Neutrophil (primary cell): ENCODE measurements around the gene GTPBP1.

Experiments used
- H3K27ac ChIP-seq: fragments of 200-600 bp; sonication (generic); 2 replicates; pipeline ENCODE4 v1.5.1; 2016; ENCODE audit warnings: mild to moderate bottlenecking, moderate library complexity
- H3K27me3 ChIP-seq: fragments of 200-600 bp; sonication (generic); 2 replicates; pipeline ENCODE4 v1.6.0; 2016; ENCODE audit warnings: mild to moderate bottlenecking
- H3K36me3 ChIP-seq: fragments of 200-600 bp; sonication (generic); 2 replicates; pipeline ENCODE4 v1.5.1; 2017
- H3K4me1 ChIP-seq, 2 experiments: fragments of 200-600 bp in 1 of 2; sonication (generic) in 1 of 2; 1 replicate in 1 of 2; 2 replicates in 1 of 2; pipeline versions ENCODE4 v1.5.1 to v1.6.1; 2013 to 2016; ENCODE audit warnings: low read depth in 1 of 2, low read length in 1 of 2, mild to moderate bottlenecking in 1 of 2, moderate library complexity in 1 of 2; ENCODE audit not compliant: control insufficient read depth in 1 of 2, insufficient read depth in 1 of 2
- H3K4me3 ChIP-seq, 2 experiments: fragments of 200-600 bp in 1 of 2; sonication (generic) in 1 of 2; 1 replicate in 1 of 2; 2 replicates in 1 of 2; pipeline ENCODE4 v1.5.1; 2013 to 2016; ENCODE audit warnings: low read depth in 1 of 2, low read length in 1 of 2, mild to moderate bottlenecking in 1 of 2, moderate library complexity in 1 of 2
- H3K9me3 ChIP-seq: fragments of 200-600 bp; sonication (generic); 2 replicates; pipeline ENCODE4 v1.5.1; 2016
- TF ChIP-seq, protein P1 (sequence below): fragments of 200-600 bp; sonication (generic); IDR thresholded peaks from 2 replicates; pipeline ENCODE4 v1.5.1; 2016; ENCODE audit warnings: antibody characterized with exemption

Gene GTPBP1

DNA sequence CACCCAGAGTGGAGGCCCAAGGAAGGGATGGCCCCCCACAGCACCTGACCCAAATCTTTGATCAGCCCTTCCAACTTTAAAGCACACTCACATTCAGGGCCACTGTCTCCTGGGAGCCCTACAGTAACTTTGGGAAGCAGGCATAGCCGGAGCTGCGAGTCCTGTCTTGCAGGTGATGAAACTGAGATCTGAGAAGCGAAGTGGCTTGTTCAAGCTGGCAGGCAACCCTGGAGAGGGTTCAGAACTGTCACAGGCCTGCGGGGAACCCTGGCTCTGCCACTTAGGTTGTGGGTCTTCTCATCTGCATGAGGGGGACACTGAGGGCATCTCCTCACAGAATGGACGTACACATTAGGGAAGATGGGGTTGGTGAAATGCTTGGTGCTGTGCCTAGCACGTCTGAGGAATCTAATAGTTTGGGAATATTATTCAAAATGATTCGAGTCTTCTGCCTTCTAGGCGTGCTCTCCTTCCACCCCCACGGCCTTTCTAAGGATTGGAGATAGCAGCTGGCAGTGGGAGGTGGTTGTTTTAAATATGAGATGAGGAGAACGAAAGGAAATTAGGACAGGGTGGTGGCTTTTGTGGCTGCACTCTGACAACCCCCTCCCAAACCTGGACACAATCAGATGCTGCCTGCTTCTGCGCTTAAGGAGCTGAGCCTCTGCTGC, 68.9 kb downstream of the GTPBP1 start:
- Histone ChIP-seq H3K9me3 (no peaks in the 10 kb centered on the region), H3K36me3 (no peaks in the 10 kb centered on the region), H3K27me3 (no peaks in the 10 kb centered on the region), H3K4me1 (no peaks in the 10 kb centered on the region), H3K4me3 (no peak overlapping the region), H3K27ac (no peak overlapping the region)
- TF ChIP-seq, protein P1, sequence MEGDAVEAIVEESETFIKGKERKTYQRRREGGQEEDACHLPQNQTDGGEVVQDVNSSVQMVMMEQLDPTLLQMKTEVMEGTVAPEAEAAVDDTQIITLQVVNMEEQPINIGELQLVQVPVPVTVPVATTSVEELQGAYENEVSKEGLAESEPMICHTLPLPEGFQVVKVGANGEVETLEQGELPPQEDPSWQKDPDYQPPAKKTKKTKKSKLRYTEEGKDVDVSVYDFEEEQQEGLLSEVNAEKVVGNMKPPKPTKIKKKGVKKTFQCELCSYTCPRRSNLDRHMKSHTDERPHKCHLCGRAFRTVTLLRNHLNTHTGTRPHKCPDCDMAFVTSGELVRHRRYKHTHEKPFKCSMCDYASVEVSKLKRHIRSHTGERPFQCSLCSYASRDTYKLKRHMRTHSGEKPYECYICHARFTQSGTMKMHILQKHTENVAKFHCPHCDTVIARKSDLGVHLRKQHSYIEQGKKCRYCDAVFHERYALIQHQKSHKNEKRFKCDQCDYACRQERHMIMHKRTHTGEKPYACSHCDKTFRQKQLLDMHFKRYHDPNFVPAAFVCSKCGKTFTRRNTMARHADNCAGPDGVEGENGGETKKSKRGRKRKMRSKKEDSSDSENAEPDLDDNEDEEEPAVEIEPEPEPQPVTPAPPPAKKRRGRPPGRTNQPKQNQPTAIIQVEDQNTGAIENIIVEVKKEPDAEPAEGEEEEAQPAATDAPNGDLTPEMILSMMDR = no peak

DNA sequence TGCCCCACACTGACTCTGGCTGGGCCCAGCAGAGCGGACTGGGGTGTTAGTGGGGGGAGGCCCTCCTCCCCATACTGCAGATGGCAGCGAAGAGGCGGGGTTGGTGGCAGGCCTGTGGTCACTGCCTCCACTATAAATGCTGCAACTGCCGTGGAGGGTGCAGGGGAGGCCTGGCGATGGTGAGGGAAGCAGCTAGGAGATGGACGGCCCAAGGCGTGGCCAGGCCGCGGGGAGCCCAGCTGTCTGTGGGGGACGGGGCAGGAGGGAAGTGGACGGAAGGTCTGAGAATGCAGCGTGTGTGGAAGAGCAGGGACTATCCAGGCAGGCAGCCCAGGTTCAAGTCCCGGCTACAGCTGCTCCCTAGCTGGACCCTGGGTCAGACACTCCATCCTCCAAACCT, 69.9 kb downstream of the GTPBP1 start:
- no peaks in the 10 kb centered on the region for H3K9me3 ChIP-seq
- H3K4me1 ChIP-seq = no peaks in the 10 kb centered on the region
- no peak overlapping the region for H3K27ac ChIP-seq
- H3K4me3 ChIP-seq = no peak overlapping the region
- peaks cover 5% of the 10 kb centered on the region for H3K36me3 ChIP-seq
- no peaks in the 10 kb centered on the region for H3K27me3 ChIP-seq
- TF ChIP-seq, protein P1 = no peak

DNA sequence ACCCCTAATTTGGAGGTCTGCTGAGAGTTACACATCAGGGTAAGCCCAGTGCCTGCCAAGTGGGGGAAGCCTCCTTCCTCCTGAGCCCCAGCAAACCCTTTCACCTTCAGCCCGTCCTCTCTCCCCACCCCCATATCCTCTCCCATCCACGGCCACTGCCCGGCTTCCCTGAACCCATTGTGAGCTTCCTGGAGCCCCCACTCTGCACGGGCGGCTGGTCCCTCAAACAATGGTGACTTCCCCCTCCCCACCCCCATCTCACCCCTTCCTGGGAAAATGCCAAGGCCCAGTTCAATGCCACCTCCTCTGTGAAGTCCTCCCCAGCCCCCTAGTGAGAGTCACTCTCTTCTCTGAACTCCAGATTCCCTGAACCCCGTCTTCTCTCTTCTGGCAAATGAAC, 70.3 kb downstream of the GTPBP1 start:
- no peaks in the 10 kb centered on the region for H3K4me1 ChIP-seq
- no peaks in the 10 kb centered on the region for H3K27me3 ChIP-seq
- TF ChIP-seq, protein P1 = no peak
- peaks cover 9% of the 10 kb centered on the region for H3K36me3 ChIP-seq
- H3K4me3 ChIP-seq = no peak overlapping the region
- H3K27ac ChIP-seq = no peak overlapping the region
- no peaks in the 10 kb centered on the region for H3K9me3 ChIP-seq

DNA sequence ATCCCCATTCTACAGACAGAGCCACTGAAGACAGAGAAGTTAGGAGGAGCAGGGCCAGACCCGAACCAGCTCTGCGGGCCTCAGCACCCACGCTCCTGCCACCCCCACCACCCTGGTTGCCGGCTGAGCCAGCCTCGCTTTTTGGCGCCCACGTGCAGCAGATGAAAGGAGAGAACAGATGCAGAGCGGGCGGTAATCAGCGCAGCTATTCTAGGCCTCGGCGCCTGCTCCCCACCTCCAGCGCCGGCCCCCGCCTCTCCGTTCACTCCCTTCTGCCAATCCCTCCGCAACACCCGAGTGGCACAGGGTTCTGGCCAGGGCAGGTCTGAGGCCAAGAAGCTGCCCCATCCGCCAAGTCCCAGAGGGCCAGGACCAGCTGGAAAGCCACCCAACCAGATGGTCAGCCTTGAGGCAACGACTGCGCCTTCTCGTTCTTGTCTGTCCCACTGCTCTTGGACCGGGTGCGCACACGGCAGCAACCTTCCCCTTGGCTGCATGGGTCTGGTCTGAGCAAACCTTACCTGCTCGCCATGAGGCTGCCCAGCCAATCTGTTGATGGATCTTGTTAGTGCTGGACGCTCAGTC, 71.4 kb downstream of the GTPBP1 start:
- Histone ChIP-seq H3K27ac (no peak overlapping the region), H3K4me1 (no peaks in the 10 kb centered on the region), H3K4me3 (no peak overlapping the region), H3K9me3 (no peaks in the 10 kb centered on the region), H3K36me3 (peaks cover 10% of the 10 kb centered on the region), H3K27me3 (no peaks in the 10 kb centered on the region)
- TF ChIP-seq, protein P1 = no peak

DNA sequence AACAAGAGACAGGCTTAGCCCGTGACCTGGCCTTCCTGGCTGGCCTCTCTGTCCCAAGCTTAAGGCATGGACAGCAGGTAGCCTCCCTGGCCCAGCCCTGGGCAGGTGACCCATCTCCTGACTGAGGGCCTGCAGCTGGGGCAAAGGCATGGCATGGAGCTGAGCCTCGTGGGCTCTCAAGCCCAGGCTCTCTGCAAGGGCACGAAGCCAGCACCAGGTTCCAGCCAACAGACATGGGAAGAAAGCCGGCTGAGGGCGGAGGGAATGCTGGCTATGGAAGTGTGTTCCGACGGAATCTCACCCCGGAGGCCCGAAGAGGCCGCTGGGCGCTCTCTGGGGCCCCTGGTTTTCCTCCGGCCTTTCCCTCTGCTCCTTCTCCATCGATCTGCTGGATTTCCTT, 75.3 kb downstream of the GTPBP1 start:
- H3K9me3 ChIP-seq = no peaks in the 10 kb centered on the region
- H3K27ac ChIP-seq = no peak overlapping the region
- no peaks in the 10 kb centered on the region for H3K27me3 ChIP-seq
- peaks cover 10% of the 10 kb centered on the region for H3K36me3 ChIP-seq
- H3K4me1 ChIP-seq = no peaks in the 10 kb centered on the region
- TF ChIP-seq, protein P1 = no peak
- H3K4me3 ChIP-seq = no peak overlapping the region
